HG03045 (cell line): ENCODE data around the gene NPS.

Experiments
- ATAC-seq: cut with Tn5 transposase; IDR thresholded peaks from one replicate; pipeline ENCODE4 v1.9.1; 2021; ENCODE audit warnings: mild to moderate bottlenecking, moderate library complexity; ENCODE audit not compliant: unreplicated experiment

NPS gene, protein sequence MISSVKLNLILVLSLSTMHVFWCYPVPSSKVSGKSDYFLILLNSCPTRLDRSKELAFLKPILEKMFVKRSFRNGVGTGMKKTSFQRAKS

DNA sequence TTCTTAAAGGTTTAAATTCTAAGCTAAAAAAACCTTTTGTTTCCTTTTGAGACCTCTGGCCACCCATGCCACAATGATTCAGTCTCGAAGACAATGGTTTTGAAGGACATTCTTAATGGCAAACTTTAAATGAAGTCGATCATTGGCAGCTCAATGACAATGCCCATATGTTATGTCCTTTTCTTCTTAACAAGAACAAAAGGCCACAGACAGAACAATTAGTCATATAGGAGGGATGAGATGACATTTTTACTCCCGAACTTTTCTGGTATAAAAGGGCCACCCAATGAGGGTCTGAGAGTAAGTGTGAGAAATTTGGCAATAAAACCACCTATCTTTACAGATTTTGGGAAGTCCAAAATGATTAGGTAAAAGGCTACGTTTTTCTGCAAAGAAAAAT is at the start of gene NPS:
TSS of gene NPS (plus strand) at position 301 of the 400 bp plus-strand sequence. CDS start at position 361, 60 bp downstream.
- no peak for ATAC-seq

DNA sequence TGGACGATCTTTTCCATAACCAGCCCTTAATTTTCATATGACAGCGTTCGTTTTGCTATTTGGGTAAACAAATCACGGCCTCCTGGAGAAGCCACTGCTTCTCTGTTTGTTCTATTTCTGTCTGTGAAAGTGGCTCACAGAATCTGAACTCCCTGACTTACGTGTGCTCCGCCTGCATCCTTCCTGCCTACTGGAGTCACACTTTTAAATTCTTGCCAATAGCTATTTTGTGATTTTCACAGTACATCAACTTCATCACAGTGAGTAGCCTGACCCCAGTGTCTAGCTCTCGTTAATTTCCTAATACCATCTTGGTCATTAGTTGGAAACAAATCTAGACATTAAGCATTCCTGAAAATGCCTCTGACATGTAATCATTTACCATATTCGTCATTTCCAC is 49.0 kb upstream of the NPS start:
- ATAC-seq, result no peak

DNA sequence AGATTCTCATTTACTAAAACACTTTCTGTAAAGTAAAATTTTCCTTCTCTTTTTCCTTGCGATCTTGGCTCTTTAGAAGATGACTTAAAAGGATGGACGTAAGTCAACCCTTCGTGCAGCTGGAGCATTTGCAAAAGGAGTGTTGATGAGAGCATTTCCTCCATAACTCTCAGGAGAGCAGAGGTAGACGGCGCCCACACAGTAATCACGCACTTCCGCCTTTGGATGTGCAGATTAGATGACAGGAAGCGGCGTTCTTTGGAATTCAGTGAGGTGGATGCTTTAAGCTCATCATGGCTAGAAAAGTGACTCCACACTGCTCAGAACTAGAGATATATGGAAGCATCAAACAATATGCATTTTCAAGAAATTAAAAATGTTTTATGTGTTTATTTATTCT is 43.0 kb upstream of the NPS start:
- ATAC-seq, result no peak

DNA sequence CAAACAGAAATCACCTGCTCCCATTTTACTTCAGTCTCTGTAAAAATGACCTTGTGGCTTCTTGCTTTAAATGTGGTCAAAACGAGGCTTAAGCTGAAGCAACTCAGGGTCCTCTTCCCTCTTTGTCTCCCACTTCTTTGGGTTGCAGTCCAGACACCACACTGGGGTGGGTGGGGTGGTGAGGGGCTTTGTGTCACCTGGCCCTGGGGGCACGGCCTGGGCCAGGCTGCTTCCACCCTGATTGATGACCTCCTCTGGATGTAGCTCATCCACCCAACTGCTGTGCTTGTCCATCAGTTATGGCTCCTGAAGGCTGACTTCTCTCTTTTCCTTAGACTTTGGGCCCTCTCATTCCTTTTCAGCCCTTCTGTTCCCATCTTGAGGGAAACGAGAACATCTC is 26.8 kb upstream of the NPS start:
- ATAC-seq, result no peak

DNA sequence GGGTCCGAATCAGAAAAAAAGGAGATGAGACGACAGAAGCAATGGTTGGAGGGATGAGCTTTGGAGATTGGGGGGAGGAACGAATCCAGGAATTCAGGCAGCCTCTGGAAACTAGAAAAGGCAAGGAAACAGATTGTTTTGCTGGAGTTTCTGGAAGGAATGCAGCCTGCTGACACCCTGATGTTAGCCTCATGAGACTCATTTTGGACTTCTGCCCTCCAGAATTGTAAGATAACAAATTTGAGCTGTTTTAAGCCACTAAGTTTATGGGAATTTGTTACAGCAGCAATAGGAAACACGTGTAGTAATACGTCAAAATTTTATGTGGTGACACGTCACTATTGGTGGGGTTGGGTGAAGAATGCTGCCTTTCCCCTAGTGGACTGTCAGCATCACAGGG is 25.6 kb upstream of the NPS start:
- no peak for ATAC-seq

DNA sequence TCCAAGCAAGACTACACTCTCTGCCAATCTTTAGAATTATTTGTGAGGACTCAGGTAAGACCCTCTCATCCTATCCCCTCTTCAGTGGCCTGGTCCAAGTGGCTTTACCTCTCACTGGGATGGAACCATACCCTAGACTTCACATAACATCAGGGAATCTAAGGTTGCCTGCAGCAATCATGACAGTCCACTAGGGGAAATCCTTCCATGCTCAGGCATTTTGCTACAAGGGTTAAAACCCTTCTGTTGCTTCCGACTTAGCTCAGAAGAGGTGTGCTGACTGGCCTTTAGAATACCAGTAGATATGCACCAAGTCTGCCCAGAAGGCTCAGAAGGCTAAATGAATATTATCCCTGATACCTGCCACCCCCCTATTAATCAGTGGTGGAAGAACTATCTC is 24.9 kb upstream of the NPS start:
- no peak for ATAC-seq

DNA sequence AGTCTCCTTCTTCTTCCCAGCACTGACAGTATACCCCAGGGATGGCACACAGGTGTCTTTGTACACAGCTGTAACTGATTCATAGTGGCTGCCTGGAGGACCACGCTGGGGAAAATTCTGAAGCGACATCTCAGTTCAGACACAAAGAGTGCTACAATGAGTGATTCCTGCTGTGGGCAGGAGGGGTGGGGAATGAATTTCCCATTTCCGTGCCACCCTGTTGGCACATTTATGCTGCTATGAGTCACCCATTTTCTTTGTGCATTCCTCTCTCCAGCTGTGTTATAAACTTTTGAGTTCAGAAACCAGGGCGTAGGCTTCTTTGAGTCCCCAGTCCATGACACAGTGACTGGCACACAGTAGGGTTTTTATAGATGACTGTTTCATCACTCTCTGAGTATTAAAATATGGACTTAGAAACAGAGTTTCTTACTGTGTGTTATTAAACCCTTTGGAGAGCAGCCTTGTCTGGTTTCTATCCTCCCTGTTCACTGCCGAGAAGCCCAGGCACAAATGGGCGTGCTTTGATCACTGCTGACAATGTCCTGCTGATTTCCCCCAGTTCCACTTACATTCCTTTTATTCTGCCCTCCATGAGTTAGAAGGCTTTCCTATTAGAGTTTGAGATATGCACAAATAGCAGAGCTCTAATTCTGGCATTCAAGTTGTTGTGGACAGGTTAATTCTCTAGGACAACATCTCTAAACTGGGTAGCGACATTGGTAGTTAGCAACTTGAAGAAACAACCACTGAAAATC is 24.0 kb upstream of the NPS start:
- no peak for ATAC-seq

DNA sequence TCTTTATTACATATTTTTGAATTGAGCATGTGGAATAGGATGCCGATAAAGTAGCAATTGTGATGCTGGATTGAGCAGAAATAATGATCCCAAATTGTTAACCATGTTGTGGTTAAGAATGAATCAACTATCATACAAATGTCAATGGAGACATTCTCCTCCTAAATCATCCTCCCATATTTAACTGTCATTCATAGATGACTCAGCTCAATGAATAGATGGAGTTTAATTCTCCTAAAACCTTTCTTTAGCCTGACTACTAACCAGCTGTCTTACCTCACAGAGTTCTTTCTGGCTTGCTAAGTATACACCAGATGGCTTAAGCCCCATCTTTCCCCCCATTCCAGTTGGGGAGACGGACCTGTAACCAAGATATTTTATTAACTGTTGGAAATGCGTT is 23.4 kb upstream of the NPS start:
- ATAC-seq, result no peak

DNA sequence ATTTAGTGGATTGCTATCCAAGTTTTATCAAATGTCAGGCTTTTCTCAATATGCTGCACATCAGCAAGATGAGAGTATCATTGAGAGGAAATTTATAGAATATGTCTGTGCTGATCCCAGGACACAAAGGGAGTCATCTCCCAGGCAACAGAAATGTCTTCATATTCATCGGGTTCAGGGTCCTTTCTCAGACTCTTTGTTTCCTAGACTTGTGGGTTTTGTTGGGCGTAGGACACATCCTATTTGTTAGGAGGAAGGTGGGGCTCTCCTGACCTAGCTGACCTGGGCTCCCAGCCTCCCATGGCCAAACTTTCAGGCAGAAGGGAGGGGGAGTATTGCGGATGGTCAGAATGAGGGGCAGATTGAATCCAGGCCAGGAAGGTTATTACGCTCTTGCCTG is 22.9 kb upstream of the NPS start:
- no peak for ATAC-seq

DNA sequence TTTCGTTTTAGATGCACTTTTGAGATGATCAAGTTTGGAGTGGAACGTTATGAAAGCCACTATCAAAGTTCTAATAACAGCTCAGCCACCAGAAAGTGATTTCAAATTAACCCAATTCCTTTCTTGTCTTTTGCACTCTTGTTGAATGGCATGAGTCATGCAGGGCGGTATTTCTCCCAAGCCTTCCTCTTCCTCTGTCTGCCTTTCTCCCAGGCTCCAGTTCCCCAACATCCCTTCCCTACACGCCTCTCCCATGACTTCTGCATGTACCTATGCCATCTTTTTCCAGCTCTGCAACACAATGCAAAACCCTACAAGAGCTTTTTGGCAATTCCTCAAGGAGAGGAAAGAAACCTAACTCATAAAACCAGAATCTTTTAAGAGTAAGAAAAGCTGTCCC is 21.8 kb upstream of the NPS start:
- no peak for ATAC-seq

DNA sequence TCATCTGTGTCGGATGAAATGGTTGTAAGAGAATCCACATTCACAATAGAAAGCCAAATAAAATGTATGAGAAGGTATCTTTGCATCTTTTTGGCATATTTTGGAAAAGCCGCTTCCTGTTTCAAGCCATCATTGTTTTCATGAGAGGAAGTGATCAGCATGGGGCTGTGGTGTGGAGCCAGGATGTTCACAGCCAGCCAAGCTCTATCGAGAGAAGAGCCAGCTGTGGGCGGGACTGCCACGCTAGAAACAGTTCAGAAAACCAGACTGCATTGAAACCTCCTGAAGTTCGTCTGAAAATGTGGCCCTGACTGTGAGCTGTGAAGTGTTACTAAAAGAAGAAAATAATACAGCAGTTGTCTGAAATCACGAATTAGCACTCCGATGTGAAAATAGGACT is 21.2 kb upstream of the NPS start:
- no peak for ATAC-seq

DNA sequence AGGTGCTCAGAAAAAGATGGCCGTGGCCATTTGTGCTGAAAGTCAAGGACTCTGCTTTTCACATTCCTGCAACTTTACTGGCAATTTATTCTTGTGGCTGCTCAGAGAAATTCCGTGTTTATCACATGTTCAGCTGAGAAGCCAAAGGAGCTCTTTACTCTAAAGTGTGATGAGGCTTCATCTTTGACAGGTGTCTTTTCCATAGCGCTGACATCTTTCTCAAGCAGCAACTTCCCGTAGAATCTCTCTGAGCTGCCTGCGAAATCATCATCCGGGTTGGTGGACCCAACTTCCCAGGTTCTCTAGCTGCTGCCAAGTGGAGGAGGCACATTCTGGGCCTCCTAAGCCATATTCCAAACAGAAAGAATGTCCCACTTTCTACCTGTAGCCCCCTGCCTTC is 16.9 kb upstream of the NPS start:
- ATAC-seq, result no peak

DNA sequence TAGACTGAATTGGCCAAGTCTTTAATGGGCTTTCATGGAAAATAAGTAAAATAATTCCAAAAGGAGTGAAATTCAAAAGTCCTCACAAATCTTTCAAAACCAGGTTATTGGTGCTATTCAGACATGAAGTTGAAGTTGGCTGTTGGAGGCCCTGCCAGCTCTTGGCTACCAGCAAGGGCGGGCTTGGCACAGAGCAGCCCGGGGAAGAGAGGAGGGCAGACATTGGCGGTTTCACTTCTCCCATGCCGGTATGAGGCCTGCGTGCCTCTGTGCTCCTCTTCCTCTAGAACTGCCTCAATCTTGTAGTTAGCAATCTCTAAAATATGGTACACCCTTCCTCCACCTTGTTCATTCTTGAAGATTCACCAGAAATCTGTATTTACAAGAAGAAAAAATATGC is 16.4 kb upstream of the NPS start:
- no peak for ATAC-seq

DNA sequence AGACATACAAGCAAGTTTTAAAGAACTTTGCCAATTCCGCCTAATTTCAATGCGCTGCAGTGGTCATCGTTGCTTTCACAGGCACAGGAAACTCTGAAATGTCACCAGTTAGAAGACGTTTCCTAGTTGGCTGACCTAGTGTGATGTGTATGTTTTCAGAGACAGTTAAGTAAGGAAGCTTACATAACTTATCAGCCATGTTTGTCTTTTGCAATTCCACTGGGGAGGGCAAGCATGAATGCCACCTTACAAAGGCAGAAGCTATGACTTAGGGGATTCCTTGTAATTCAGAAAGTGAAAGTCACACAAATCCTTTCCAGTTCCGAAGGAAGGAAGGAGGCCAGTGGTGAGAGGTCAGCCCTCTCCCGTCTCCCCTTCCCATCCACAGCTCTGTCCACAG is 15.0 kb upstream of the NPS start:
- ATAC-seq, result no peak

DNA sequence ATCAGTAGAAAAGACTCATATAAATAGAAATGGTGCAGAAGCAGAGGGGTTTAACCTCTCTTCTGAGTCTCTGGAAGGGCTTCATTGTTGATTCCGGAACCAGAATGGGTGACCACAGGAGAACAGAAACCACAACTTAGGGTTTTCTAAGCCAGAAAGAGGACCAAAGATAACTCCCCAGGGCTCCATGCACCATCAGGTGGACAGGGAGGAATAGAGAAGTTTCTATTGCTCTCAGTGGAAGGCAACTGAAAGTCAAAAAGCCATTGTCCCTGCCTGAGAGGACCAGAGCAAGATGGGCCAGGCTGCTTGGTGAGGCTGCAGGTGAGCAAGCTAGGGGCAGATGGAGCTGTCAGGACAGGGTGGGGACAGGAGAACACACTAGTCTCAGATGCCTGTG is 14.6 kb upstream of the NPS start:
- no peak for ATAC-seq

DNA sequence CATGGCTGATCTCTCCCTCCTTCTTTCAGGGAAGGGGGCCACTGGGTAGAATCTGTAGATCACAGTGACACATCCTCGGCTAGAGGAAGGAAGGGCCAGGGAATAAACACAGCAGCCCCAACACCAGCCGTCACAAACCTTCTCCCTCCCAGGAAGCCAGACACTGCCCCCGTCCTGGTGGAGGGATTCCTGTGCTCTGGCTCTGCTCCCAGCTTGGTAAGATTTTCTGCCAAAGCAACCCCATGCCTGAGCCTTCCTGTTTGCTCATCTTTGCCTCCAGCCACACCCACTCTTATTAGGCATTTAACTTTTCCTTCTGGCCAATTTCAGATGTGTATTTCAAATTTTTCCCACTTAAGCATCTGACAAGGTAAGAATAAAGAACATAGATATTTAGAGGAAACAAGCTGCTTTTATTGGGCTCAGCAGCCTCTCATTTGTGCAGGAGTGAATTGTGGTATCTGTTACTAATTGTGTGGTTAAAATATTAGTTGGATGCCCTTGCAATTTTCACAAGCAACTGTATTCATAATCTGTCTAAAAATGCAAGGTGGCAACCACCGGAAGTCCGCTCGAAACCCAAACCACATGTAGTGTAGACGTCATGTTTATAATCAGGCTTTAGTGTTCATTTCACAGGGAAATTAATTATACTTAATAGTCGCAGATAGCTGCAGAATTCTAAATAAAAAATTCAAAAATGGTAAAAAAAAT is 13.2 kb upstream of the NPS start:
- ATAC-seq, result no peak

DNA sequence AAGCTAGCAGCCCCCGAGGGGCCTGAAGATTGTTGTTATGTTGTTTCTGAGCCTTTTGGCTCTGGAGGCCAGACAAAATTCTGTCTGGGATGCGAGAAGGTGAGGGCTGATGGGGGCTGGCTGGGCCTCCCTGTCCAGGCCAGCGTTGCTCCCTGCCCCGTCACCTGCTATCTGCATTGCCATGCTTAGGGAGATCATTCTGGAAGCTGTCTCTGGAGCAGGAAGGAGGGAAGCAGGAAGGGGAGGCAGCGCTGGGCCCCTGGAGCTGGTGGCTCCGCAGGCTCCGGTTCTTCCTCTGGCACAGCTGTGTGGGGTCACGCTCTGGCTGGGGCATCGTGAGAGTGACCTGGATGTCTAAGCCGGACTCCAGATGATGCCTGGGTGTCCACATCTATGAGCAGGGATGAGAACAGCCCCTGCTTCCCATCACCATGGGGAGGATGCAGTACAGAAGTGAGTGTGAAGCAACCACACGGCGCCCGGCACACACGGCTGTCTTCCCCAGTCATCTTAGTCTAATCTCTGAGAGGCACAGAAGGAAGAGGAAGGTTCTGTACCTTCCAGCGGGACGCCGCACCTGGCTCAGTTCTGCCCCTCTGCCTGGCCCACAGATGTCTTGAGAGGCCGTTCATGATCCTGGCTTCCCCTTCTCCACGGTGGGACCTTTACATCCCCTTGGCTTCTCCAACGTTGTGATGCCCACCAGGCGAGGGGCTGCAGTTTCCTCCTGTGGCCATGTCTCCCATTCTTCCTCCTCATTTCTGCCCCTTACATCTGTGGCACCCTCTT is 11.9 kb upstream of the NPS start:
- no peak for ATAC-seq

DNA sequence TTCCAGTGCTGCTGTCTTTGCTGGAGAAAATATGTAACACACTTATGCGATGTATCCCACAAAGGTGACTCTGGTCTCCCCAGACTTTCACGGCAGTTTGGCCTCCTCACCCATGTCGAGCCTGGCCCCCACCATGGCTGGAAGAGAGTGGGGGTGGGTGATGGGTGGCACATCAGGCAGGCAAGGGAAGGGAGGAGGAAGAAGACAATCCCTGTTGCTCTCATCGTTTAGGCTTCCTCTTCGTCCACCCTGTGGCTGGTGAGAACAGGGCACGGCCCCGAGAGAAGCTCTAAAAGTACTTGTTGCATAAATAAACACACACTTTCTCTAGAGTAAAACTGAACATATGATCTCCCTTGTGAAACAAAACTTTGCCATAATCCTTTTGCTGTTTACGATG is 11.2 kb upstream of the NPS start:
- ATAC-seq, result no peak

DNA sequence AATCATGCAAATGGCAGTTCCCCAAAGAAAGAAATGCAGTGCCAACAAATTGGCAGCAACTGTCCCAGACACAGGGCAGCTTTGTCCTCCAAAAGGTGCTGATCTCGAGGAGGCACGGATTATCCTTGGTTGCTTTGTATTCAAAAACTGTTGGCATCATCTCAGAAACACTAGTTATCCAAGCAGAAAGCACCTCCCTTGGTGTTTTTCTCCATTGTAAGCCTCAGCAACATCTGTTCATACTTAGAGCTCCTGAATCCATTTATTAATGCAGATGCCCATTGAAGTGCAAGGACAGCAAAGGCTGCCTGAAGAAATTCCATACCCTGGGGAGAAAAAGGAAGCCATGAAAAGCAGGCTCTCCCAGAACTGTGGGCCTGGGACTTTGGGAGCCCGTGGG is 1.1 kb upstream of the NPS start:
- no peak for ATAC-seq

DNA sequence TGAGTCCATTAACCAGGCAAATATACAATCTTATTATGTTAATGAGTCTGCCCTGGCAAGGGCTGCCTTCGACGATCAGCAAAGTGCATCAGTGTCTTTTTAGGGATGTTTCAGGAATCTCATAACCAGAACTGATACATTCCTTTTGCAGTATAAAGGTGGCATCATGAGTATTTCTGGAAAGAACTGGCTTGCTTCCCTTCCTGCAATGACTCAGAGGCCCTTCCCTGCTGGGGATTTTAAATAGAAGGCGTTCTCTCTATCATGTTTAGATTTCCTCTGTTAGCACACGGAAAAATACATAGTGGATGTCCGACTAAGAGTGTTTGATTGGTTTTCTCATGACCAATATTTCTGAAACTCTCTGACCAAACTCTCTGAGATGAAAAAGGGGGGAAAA is 1.8 kb downstream of the NPS start:
- no peak for ATAC-seq

DNA sequence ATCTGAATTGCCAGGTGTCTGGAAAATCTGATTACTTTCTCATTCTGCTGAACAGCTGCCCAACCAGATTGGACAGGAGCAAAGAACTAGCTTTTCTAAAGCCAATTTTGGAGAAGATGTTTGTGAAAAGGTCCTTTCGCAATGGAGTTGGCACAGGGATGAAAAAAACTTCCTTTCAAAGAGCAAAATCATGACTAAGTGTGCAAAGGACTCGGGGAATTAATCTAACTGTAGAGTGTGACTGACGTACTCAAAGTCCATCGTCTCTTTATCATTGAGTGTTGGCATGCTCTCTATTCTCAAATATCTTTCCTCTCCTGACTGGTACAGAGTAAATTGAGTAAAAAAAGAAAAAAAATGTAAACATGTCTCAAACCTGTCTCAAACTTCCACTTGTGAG is 3.3 kb downstream of the NPS start:
- ATAC-seq, result no peak

DNA sequence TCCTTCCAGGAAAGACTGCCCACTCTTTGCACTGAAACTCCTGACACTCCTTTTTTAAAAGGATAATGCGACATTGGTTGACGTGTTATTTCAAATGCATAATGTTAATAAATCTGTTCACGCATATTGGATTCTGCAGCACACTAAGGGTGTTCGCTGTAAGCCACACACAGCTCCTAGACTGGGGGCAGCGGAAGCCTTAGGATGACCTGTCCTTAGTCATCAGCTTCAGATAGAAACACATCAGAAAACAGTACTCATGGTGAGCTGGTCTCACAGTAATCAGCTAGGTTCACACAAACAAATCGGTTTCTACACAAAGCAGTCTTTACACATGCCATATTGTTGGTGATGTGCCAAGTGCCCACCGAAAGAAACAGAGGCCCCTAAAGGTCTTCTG is 4.3 kb downstream of the NPS start:
- ATAC-seq, result no peak
